ENCODE data around the gene PNLIP.

PNLIP gene

GRCh38 chr10:116553378-116553980 is 7.7 kb downstream of the PNLIP start:
- no peak overlapping the region for H3K4me3 ChIP-seq (ENCODE audit: low read depth, low read length, poor library complexity, severe bottlenecking)
- TF ChIP-seq EZH2 (IDR thresholded peaks at IDR 0.05; ENCODE audit: borderline replicate concordance, low read length), result no peak
- TF ChIP-seq, protein P1, sequence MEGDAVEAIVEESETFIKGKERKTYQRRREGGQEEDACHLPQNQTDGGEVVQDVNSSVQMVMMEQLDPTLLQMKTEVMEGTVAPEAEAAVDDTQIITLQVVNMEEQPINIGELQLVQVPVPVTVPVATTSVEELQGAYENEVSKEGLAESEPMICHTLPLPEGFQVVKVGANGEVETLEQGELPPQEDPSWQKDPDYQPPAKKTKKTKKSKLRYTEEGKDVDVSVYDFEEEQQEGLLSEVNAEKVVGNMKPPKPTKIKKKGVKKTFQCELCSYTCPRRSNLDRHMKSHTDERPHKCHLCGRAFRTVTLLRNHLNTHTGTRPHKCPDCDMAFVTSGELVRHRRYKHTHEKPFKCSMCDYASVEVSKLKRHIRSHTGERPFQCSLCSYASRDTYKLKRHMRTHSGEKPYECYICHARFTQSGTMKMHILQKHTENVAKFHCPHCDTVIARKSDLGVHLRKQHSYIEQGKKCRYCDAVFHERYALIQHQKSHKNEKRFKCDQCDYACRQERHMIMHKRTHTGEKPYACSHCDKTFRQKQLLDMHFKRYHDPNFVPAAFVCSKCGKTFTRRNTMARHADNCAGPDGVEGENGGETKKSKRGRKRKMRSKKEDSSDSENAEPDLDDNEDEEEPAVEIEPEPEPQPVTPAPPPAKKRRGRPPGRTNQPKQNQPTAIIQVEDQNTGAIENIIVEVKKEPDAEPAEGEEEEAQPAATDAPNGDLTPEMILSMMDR (IDR thresholded peaks at IDR 0.05; ENCODE audit: low read length), result no peak
- H3K36me3 ChIP-seq (ENCODE audit: insufficient read depth, low read length), result no peaks in the 10 kb centered on the region
- no peaks in the 10 kb centered on the region for H4K20me1 ChIP-seq (ENCODE audit: insufficient read depth, low read length)
- H3K79me2 ChIP-seq (ENCODE audit: insufficient read depth, low read length), result no peaks in the 10 kb centered on the region
- no peak overlapping the region for H3K9ac ChIP-seq (ENCODE audit: low read length)
- H3K9me2 ChIP-seq (ENCODE audit: low read depth, low read length), result no peaks in the 10 kb centered on the region
- H3K27me3 ChIP-seq (ENCODE audit: insufficient read depth, low read length), result no peaks in the 10 kb centered on the region
- no peak overlapping the region for H3K4me2 ChIP-seq (ENCODE audit: low read length)
- H3K9me3 ChIP-seq (ENCODE audit: low read length), result no peaks in the 10 kb centered on the region
- no peak overlapping the region for H2AFZ ChIP-seq (ENCODE audit: low read length)
- no peak overlapping the region for H3K27ac ChIP-seq (ENCODE audit: low read depth, low read length, poor library complexity, severe bottlenecking)
- no peaks in the 10 kb centered on the region for H3F3A ChIP-seq (ENCODE audit: insufficient read depth, low read length)
- no peaks in the 10 kb centered on the region for H3K4me1 ChIP-seq (ENCODE audit: insufficient read depth, low read length, severe bottlenecking)

DNA sequence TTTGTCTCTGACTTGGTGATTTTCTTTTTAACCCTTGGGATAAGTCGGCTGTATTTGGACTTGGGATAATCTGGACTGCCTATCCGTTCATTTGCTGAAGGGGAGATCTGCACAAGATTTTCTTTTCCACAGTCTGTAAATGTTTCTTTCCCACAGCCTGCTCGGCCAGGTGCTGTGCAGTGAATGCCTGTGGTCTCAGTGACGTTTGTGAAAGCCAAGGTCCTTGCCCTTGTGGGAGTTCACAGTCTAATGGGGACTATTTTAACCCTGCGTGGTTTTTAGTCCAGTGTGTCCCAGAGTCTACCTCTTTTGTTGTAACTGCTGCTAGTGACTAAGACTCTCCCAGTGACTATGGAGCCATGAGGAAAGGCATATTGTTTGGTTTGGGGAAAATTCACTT is 8.9 kb downstream of the PNLIP start:
- no peaks in the 10 kb centered on the region for H3K9me3 ChIP-seq (ENCODE audit: low read length)
- H3K4me2 ChIP-seq (ENCODE audit: low read length), result no peak overlapping the region

DNA sequence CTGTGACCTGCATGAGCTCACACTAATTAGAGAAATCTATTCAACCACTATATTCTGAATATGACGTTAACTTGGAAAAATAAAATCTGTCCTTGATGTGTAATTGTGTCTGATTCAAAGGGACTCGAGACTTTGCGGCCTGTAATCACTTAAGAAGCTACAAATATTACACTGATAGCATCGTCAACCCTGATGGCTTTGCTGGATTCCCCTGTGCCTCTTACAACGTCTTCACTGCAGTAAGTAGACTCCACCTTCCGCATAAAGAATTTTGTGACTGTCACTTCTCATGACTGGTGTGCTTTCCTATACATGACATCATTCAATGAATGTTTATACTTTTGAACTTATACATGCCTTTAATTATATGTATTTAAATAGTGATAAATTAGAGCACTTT is 10.1 kb downstream of the PNLIP start:
- Histone ChIP-seq H3K9me2 (ENCODE audit: low read depth, low read length) (no peaks in the 10 kb centered on the region), H3K9ac (ENCODE audit: low read length) (no peak overlapping the region), H3K27ac (ENCODE audit: low read depth, low read length, poor library complexity, severe bottlenecking) (no peak overlapping the region), H3K4me3 (ENCODE audit: low read depth, low read length, poor library complexity, severe bottlenecking) (no peak overlapping the region), H3K27me3 (ENCODE audit: insufficient read depth, low read length) (no peaks in the 10 kb centered on the region), H3K9me3 (ENCODE audit: low read length) (no peaks in the 10 kb centered on the region), H4K20me1 (ENCODE audit: insufficient read depth, low read length) (no peaks in the 10 kb centered on the region), H3K79me2 (ENCODE audit: insufficient read depth, low read length) (no peaks in the 10 kb centered on the region), H3F3A (ENCODE audit: insufficient read depth, low read length) (no peaks in the 10 kb centered on the region), H3K4me1 (ENCODE audit: insufficient read depth, low read length, severe bottlenecking) (no peaks in the 10 kb centered on the region), H2AFZ (ENCODE audit: low read length) (no peak overlapping the region), H3K36me3 (ENCODE audit: insufficient read depth, low read length) (no peaks in the 10 kb centered on the region), H3K4me2 (ENCODE audit: low read length) (no peak overlapping the region)
- no peak for TF ChIP-seq EZH2 (IDR thresholded peaks at IDR 0.05; ENCODE audit: borderline replicate concordance, low read length)
- TF ChIP-seq, protein P1 (IDR thresholded peaks at IDR 0.05; ENCODE audit: low read length), result no peak

More for the DNA sequence above, 8.9 kb downstream of the PNLIP start:
- Histone ChIP-seq H3K9ac (ENCODE audit: low read length) (no peak overlapping the region), H3K36me3 (ENCODE audit: insufficient read depth, low read length) (no peaks in the 10 kb centered on the region), H3F3A (ENCODE audit: insufficient read depth, low read length) (no peaks in the 10 kb centered on the region), H3K9me2 (ENCODE audit: low read depth, low read length) (no peaks in the 10 kb centered on the region), H2AFZ (ENCODE audit: low read length) (no peak overlapping the region), H4K20me1 (ENCODE audit: insufficient read depth, low read length) (no peaks in the 10 kb centered on the region), H3K79me2 (ENCODE audit: insufficient read depth, low read length) (no peaks in the 10 kb centered on the region), H3K27me3 (ENCODE audit: insufficient read depth, low read length) (no peaks in the 10 kb centered on the region), H3K27ac (ENCODE audit: low read depth, low read length, poor library complexity, severe bottlenecking) (no peak overlapping the region), H3K4me1 (ENCODE audit: insufficient read depth, low read length, severe bottlenecking) (no peaks in the 10 kb centered on the region), H3K4me3 (ENCODE audit: low read depth, low read length, poor library complexity, severe bottlenecking) (no peak overlapping the region)
- TF ChIP-seq, protein P1 (IDR thresholded peaks at IDR 0.05; ENCODE audit: low read length), result no peak
- no peak for TF ChIP-seq EZH2 (IDR thresholded peaks at IDR 0.05; ENCODE audit: borderline replicate concordance, low read length)
